Keratinocyte (primary cell): ENCODE data around the gene TSR1. TPM values are rescaled to one million over a fixed set of nuclear protein-coding genes. Genes with fewer than 3 reads are reported as not detected.

ENCODE experiments used
- DNase-seq: peaks from one replicate; pipeline ENCODE4 v3.0.0-alpha.2; 2011; ENCODE audit warnings: low read depth, missing footprints, low spot score
- FAIRE-seq: peaks from 2 replicates; lab custom pipeline; 2011; peaks lifted over from hg19 to GRCh38; lab: Jason Lieb, UNC
- H2AFZ ChIP-seq: 2 replicates; pipeline ENCODE4 v1.6.0; 2012; ENCODE audit warnings: low read length, control low read depth, inconsistent platforms; ENCODE audit not compliant: control insufficient read depth
- H3K27ac ChIP-seq: 2 replicates; pipeline ENCODE4 v1.5.1; 2011; ENCODE audit warnings: low read length; ENCODE audit not compliant: control insufficient read depth, insufficient read depth
- H3K27me3 ChIP-seq: 3 replicates; pipeline ENCODE4 v1.6.0; 2011; ENCODE audit warnings: low read length; ENCODE audit not compliant: control insufficient read depth, insufficient read depth; ENCODE audit errors: extremely low read depth
- H3K36me3 ChIP-seq, 2 experiments: 2 replicates in 1 of 2; 3 replicates in 1 of 2; pipeline ENCODE4 v1.5.1; 2011; ENCODE audit warnings: low read length in 2 of 2, mild to moderate bottlenecking in 1 of 2; ENCODE audit not compliant: control insufficient read depth in 2 of 2, insufficient read depth in 2 of 2; ENCODE audit errors: extremely low read depth in 1 of 2
- H3K4me1 ChIP-seq: 3 replicates; pipeline ENCODE4 v1.5.1; 2011; ENCODE audit warnings: low read length; ENCODE audit not compliant: control insufficient read depth, insufficient read depth; ENCODE audit errors: extremely low read depth
- H3K4me2 ChIP-seq: 3 replicates; pipeline ENCODE4 v1.6.0; 2011; ENCODE audit warnings: low read depth, low read length; ENCODE audit not compliant: control insufficient read depth, insufficient read depth; ENCODE audit errors: extremely low read depth
- H3K4me3 ChIP-seq, 3 experiments: fragments of 200-600 bp in 1 of 3; sonication (generic) in 1 of 3; 2 replicates in 2 of 3; 3 replicates in 1 of 3; pipeline ENCODE4 v1.5.1; 2011 to 2016; ENCODE audit warnings: low read length in 3 of 3, mild to moderate bottlenecking in 3 of 3, control low read depth in 2 of 3, inconsistent platforms in 1 of 3, low read depth in 1 of 3, mixed read lengths in 1 of 3, mixed run types in 1 of 3, moderate library complexity in 1 of 3; ENCODE audit not compliant: control insufficient read depth in 2 of 3, insufficient read depth in 2 of 3; ENCODE audit errors: extremely low read depth in 1 of 3
- H3K79me2 ChIP-seq: 2 replicates; pipeline ENCODE4 v1.6.0; 2012; ENCODE audit warnings: low read length; ENCODE audit not compliant: control insufficient read depth, insufficient read depth
- H3K9ac ChIP-seq: 3 replicates; pipeline ENCODE4 v1.6.0; 2011; ENCODE audit warnings: low read length; ENCODE audit not compliant: control insufficient read depth, insufficient read depth; ENCODE audit errors: extremely low read depth
- H3K9me1 ChIP-seq: 3 replicates; pipeline ENCODE4 v1.6.0; 2011; ENCODE audit warnings: low read length; ENCODE audit not compliant: control insufficient read depth, insufficient read depth; ENCODE audit errors: extremely low read depth
- H3K9me3 ChIP-seq: 2 replicates; pipeline ENCODE4 v1.5.1; 2012; ENCODE audit warnings: low read depth, low read length; ENCODE audit not compliant: control insufficient read depth
- H4K20me1 ChIP-seq: 3 replicates; pipeline ENCODE4 v1.6.0; 2011; ENCODE audit warnings: low read length; ENCODE audit not compliant: control insufficient read depth, insufficient read depth; ENCODE audit errors: extremely low read depth
- EZH2 ChIP-seq: IDR thresholded peaks from one replicate; pipeline ENCODE4 v1.6.1; 2012; ENCODE audit warnings: inconsistent platforms, mild to moderate bottlenecking, low read length, moderate library complexity
- dilution Hi-C: fragments of 300-500 bp; cut with MboI; formaldehyde crosslinking; loops from one replicate; pipeline ENCODE4 v1.7.0; 2020; ENCODE audit warnings: low sequenced_read_pairs; ENCODE audit not compliant: extremely low pct_ligation_motif_present
- polyA plus RNA-seq, 5 experiments: library from polyadenylated mRNA; depleted of rRNA in 3 of 5; stranded (reverse) in 3 of 5; stranded (forward) in 1 of 5; unstranded in 1 of 5; fragments of >200 nt; gene quantifications; 1 replicate in 1 of 5; 2 replicates in 3 of 5; 3 replicates in 1 of 5; pipeline versions ENCODE4 v1.2.1 to v1.2.3, GENCODE V29; 2011 to 2012; ENCODE audit warnings: missing spikeins in 2 of 5, low read depth in 1 of 5, low replicate concordance in 1 of 5
- TF ChIP-seq, protein P1 (sequence below), 3 experiments: IDR thresholded peaks in 1 of 3; conservative IDR thresholded peaks in 1 of 3; optimal IDR thresholded peaks in 1 of 3; 2 replicates in 2 of 3; 3 replicates in 1 of 3; pipeline versions ENCODE3 to v1.5.1; 2011; ENCODE audit warnings: low read length in 3 of 3, mild to moderate bottlenecking in 3 of 3, moderate library complexity in 2 of 3, control low read depth in 1 of 3, inconsistent platforms in 1 of 3; ENCODE audit not compliant: insufficient read depth in 2 of 3; ENCODE audit errors: extremely low read depth in 1 of 3

Gene TSR1
- polyA plus RNA-seq, 1 donor (not counting 4 experiments of a cell fraction or from before 2014, with no cell fraction given), result 17.1 TPM

DNA sequence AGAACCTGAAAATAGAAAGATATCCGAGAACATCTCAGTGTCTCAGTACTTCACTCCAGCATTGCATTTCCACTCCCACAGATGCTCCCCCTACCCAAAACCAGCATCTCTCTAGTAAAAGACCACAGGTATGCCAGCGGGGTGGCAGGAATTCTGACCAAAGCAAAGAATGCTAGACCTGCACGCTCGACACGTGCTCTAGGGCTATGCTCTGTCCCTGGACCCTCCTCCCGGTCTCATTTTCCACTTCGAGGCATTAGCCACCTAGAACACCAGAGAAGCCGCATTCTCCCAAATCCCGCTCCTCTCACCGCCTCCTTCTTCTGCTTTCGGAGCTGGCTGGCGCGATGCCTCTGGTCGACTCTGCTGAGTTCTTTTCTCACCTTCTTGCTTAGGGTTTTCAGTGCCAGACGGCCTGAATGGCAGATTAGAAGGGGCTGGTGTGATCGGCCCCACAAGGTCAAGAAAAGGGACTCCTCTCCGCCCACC lies 487 bp downstream of the TSR1 start:
- Histone ChIP-seq H3K36me3 (peaks cover 17 to 43% of the 10 kb centered on the region in 2 experiments), H3K27ac (peak overlapping the region; percentile 86), H3K4me2 (peak overlapping the region; percentile 94), H3K9ac (peak overlapping the region; percentile 96), H3K4me1 (peaks cover 20% of the 10 kb centered on the region), H2AFZ (peak overlapping the region; percentile 92), H3K9me3 (no peaks in the 10 kb centered on the region), H4K20me1 (no peaks in the 10 kb centered on the region), H3K27me3 (no peaks in the 10 kb centered on the region), H3K4me3 (peak overlapping the region; percentile 61 to 90 (median 87)), H3K9me1 (no peaks in the 10 kb centered on the region), H3K79me2 (peaks cover 47% of the 10 kb centered on the region)
- dilution Hi-C loops, result no loop called here
- DNase-seq (no peak), FAIRE-seq (no peak)
- TF ChIP-seq, protein P1, sequence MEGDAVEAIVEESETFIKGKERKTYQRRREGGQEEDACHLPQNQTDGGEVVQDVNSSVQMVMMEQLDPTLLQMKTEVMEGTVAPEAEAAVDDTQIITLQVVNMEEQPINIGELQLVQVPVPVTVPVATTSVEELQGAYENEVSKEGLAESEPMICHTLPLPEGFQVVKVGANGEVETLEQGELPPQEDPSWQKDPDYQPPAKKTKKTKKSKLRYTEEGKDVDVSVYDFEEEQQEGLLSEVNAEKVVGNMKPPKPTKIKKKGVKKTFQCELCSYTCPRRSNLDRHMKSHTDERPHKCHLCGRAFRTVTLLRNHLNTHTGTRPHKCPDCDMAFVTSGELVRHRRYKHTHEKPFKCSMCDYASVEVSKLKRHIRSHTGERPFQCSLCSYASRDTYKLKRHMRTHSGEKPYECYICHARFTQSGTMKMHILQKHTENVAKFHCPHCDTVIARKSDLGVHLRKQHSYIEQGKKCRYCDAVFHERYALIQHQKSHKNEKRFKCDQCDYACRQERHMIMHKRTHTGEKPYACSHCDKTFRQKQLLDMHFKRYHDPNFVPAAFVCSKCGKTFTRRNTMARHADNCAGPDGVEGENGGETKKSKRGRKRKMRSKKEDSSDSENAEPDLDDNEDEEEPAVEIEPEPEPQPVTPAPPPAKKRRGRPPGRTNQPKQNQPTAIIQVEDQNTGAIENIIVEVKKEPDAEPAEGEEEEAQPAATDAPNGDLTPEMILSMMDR (optimal IDR thresholded peaks at IDR 0.05 in 1 of 3, IDR thresholded peaks at IDR 0.05 in 1 of 3, conservative IDR thresholded peaks at IDR 0.05 in 1 of 3; ENCODE audit: extremely low read depth in 1 of 3, insufficient read depth in 2 of 3, low read length in 3 of 3), result no peak
- no peak for TF ChIP-seq EZH2

DNA sequence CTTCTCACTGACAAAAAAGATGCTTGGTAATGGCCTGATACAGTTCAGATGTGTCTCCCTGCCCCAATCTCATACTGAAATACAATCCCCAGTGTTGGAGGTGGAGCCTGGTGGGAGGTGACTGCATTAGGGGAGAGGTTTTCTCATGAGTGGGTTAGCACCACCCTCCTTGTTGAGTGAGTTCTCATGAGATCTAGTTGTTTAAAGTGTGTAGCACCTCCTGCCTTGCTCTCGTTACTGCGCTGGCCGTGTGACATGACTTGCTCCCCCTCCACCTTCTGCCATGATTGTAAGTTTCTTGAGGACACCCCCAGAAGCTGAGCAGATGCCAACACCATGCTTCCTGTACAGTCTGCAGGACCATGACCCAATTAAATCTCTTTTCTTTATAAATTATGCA lies 5.0 kb downstream of the TSR1 start:
- TF ChIP-seq, protein P1 (optimal IDR thresholded peaks at IDR 0.05 in 1 of 3, IDR thresholded peaks at IDR 0.05 in 1 of 3, conservative IDR thresholded peaks at IDR 0.05 in 1 of 3; ENCODE audit: extremely low read depth in 1 of 3, insufficient read depth in 2 of 3, low read length in 3 of 3), result no peak
- no peak for TF ChIP-seq EZH2
- H3K9me1 ChIP-seq, result no peaks in the 10 kb centered on the region
- no peak overlapping the region for H3K4me3 ChIP-seq
- H3K79me2 ChIP-seq, result peaks cover 60% of the 10 kb centered on the region
- no peaks in the 10 kb centered on the region for H3K27me3 ChIP-seq
- peaks cover 11% of the 10 kb centered on the region for H3K4me1 ChIP-seq
- H3K9ac ChIP-seq, result no peak overlapping the region
- dilution Hi-C loops, result no loop called here
- H3K36me3 ChIP-seq, result peaks cover 36 to 56% of the 10 kb centered on the region in 2 experiments
- no peaks in the 10 kb centered on the region for H3K9me3 ChIP-seq
- FAIRE-seq (no peak), DNase-seq (no peak)
- H3K4me2 ChIP-seq, result no peak overlapping the region
- H3K27ac ChIP-seq, result no peak overlapping the region
- H2AFZ ChIP-seq, result no peak overlapping the region
- peaks cover 2% of the 10 kb centered on the region for H4K20me1 ChIP-seq
